Duodenal mucosa (tissue), 2 donors: Measurements from ENCODE around the gene INPP1.

Source experiments
- H3K27ac ChIP-seq: one replicate; pipeline ENCODE4 v1.7.0; 2013; ENCODE audit warnings: low read depth, low read length
- H3K27me3 ChIP-seq, 2 donors: one replicate each; pipeline ENCODE4 v1.7.0; 2013; ENCODE audit warnings: low read length in 2 of 2, control low read depth in 1 of 2; ENCODE audit not compliant: insufficient read depth in 2 of 2, control insufficient read depth in 1 of 2
- H3K36me3 ChIP-seq, 2 donors: one replicate each; pipeline ENCODE4 v1.7.0; 2013; ENCODE audit warnings: low read length in 2 of 2, control low read depth in 1 of 2; ENCODE audit not compliant: insufficient read depth in 2 of 2, control insufficient read depth in 1 of 2
- H3K4me1 ChIP-seq, 2 donors: one replicate each; pipeline ENCODE4 v1.7.0; 2013; ENCODE audit warnings: low read length in 2 of 2, control low read depth in 1 of 2; ENCODE audit not compliant: insufficient read depth in 2 of 2, control insufficient read depth in 1 of 2
- H3K4me3 ChIP-seq, 2 donors: one replicate each; pipeline ENCODE4 v1.7.0; 2013; ENCODE audit warnings: low read length in 2 of 2, low read depth in 1 of 2
- H3K9ac ChIP-seq, 2 donors: one replicate each; pipeline ENCODE4 v1.7.0; 2013; ENCODE audit warnings: low read length in 2 of 2, low read depth in 1 of 2
- H3K9me3 ChIP-seq, 2 donors: one replicate each; pipeline ENCODE4 v1.7.0; 2013; ENCODE audit warnings: low read length in 2 of 2, control low read depth in 1 of 2; ENCODE audit not compliant: control insufficient read depth in 1 of 2

The INPP1 gene

DNA sequence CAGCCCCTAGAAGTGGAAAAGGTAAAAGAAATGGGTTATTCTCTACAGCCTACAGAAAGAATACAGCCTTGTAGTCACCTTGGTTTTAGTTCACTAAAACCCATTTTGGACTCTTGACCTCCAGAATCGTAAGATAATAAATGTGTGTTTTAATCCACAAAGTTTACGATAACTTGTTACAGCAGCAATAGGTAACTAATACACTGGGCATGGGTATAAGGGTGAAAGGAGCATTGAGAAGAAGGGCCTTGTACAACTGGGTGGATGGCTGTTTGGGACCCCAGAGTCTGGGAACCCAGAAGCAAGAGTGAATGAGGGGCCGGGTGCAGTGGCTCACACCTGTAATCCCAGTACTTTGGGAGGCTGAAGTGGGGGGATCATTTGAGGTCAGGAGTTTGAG lies 62.6 kb downstream of the INPP1 start:
- no peaks in the 10 kb centered on the region for H3K36me3 ChIP-seq
- no peak overlapping the region for H3K9ac ChIP-seq
- H3K4me3 ChIP-seq: no peak overlapping the region
- peaks cover 30 to 34% of the 10 kb centered on the region in 2 donors for H3K4me1 ChIP-seq
- no peaks in the 10 kb centered on the region for H3K27me3 ChIP-seq
- H3K27ac ChIP-seq: no peak overlapping the region
- no peaks in the 10 kb centered on the region for H3K9me3 ChIP-seq

DNA sequence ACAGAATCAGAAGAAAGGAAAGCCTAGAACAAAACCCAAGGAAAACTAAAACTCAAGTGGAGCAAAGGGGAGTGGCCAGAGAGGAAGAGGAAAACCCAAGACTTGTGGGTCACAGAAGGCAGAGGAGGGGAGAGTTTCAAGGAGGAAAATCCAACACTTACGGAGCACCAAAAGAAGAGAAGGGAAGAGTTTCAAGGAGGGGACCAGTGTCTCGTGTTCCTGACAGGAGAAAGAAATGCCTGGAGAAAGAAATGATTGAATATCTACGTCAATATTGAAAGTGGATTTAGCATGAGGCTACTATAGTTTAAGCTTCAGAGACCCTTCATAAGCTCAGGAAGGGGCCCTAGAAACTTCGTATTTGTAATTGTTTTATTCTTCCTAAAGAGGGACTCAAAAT lies 63.4 kb downstream of the INPP1 start:
- Histone ChIP-seq H3K4me1 (peaks cover 34 to 40% of the 10 kb centered on the region in 2 donors), H3K9me3 (no peaks in the 10 kb centered on the region), H3K27ac (no peak overlapping the region), H3K27me3 (no peaks in the 10 kb centered on the region), H3K9ac (no peak overlapping the region), H3K4me3 (no peak overlapping the region), H3K36me3 (no peaks in the 10 kb centered on the region)

DNA sequence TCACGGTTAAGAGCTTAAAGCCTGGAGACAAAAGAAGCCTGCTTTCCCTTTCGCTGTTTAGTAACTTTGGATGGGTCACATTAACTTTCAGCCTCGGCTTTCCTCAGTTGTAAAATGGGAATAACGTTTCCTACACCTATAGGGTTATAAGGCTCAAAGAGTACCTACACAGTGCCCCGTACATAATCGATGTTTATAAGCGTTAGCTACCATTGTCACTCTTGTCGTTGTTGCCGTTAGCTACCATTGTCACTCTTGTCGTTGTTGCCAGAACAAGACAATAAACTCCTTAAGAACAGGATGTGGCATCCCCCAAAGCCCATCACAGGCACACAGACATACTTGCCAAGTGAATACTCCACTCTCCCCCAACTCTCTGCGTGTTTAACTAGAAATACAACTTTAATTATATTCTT lies 63.9 kb downstream of the INPP1 start:
- Histone ChIP-seq H3K27me3 (no peaks in the 10 kb centered on the region), H3K36me3 (no peaks in the 10 kb centered on the region), H3K4me1 (peaks cover 37 to 41% of the 10 kb centered on the region in 2 donors), H3K9ac (peak overlapping the region; percentile 55 to 72), H3K27ac (peak overlapping the region; percentile 72), H3K9me3 (no peaks in the 10 kb centered on the region), H3K4me3 (peak overlapping the region; percentile 77 to 85)

DNA sequence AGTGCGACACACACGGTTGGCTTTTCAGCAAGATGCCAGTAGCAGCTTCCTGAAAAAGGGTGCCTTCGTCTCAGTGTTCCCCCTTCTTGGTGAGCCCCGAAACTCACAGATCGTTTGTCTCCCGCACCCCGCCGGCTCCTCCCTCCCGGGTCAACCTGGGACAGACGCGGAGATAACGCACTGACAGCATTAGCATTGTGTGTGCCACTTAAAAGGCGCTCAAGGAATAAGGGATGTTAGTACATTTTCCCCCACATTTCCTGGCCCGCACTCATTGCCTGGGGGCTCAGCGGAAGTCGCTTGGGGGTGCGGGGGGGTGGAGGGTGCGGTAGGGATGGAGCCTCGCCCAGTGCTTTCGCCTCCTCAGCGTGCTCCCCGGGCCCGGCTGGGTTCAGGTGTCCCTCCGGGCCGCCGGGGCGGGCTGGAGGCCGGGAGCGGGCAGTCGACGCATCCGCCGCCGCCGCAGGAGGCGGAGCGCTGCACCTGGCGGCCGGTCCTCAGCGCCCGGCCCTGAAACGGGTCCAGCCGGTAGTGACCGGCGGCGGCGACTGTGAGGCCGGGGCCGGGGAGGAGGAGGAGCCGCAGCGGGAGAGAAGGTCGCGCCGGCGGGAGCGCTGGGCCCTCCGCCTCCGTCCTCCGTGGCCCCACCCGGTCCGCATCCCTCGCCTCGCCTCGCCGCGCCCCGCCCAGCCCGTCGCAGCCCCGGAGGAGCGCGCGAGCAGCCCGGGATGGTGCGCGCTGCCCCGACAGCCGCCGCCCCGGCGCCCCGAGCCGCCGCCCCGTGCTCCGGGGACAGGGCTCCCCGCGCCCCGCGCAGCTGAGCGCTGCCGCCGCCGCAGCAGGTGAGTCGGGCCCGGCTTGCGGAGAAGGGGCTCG lies 64.5 kb downstream of the INPP1 start, which contains the start of gene MFSD6:
Gene MFSD6 (plus strand): TSS at position 694 of the 876 bp plus-strand sequence. CDS start 27,675 bp downstream, outside the sequence.
- Histone ChIP-seq H3K9me3 (no peaks in the 10 kb centered on the region), H3K4me3 (peak within 1 kb of the TSS; percentile 85 to 90), H3K36me3 (no peaks in the 10 kb centered on the region), H3K9ac (peak within 1 kb of the TSS; percentile 75 to 88), H3K27ac (peak within 1 kb of the TSS; percentile 72), H3K27me3 (no peaks in the 10 kb centered on the region), H3K4me1 (peaks cover 39 to 41% of the 10 kb centered on the region in 2 donors)

DNA sequence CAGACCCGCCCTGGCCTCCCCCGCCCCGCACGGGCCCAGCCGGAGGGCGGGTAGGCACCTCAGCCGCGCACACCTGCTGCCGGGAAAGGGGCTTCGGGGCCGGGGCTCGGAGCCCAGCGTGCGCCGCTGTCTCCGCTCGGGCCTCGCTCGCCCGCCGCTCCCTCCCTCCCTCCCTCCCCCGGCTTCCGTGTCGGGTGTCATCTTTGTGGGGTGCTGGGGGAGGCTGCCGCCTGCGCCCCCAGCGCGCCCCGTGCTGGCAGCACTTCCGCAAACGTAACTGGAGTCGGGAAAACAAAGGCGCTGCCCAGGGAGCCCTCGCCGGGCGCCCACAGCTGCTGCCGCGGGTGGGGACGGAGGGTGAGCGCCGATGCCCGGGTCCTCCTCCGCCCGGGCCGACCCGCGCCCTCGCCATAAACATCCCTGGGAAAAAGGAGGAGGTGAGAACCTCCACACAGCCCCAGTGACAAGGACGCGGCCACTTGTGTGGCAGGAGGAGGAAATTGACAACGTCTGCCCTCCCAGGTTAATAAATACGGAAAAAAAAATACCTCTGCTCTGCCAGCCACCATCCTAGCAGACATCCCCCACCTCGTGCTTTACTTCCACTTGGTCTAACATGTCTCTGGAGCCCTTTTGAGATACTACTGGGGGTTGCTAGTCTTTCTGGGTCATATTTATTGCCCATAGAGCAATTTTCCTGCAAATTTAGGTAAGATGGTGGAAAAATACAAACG lies 65.3 kb downstream of the INPP1 start:
- peaks cover 45 to 47% of the 10 kb centered on the region in 2 donors for H3K4me1 ChIP-seq
- peak overlapping the region; percentile 72 for H3K27ac ChIP-seq
- no peaks in the 10 kb centered on the region for H3K36me3 ChIP-seq
- H3K9me3 ChIP-seq: no peaks in the 10 kb centered on the region
- H3K4me3 ChIP-seq: peak overlapping the region; percentile 85 to 90
- peak overlapping the region; percentile 75 to 88 for H3K9ac ChIP-seq
- H3K27me3 ChIP-seq: no peaks in the 10 kb centered on the region

DNA sequence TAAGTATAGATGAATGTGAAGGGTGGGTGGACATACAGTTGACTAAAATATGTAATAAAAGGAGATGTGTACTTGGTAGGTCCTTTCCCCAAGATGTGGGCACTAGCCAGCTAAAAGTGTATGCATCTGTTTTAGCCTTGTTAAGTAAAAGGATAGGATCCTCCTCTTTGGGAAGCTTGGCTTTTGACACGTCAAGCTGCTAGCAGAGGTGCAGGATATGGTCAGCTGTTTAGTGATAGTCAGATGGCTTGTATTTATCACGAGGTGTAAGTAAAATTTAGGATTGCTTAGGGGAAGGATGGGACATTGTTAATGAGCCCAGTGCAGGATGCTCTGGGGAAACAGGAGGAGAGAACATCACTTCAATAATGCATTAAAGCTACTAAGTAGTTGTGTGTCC lies 66.2 kb downstream of the INPP1 start:
- Histone ChIP-seq H3K36me3 (no peaks in the 10 kb centered on the region), H3K4me1 (peaks cover 42% of the 10 kb centered on the region in 2 donors), H3K27ac (no peak overlapping the region), H3K4me3 (peak overlapping the region; percentile 29 to 90), H3K9ac (peak overlapping the region; percentile 5 to 88), H3K9me3 (no peaks in the 10 kb centered on the region), H3K27me3 (no peaks in the 10 kb centered on the region)

DNA sequence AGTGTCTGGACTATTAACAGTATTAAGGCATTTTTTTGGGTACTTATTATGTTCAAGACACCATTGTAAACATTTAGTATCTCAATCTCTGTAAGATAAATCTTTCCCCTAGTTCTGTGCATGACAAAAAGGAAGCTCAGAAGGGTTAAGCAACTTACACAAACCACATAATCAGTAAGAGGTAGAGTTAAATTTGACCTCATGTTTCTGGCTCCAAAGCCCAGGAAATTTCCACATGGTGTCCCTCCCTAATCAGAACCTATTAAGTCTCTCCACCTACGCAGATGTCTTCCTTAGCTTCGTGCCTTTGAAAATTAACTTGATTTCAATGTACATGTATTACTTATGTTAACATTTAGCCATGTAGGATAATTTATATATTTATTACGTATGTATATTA lies 66.8 kb downstream of the INPP1 start:
- Histone ChIP-seq H3K4me3 (no peak overlapping the region), H3K27ac (no peak overlapping the region), H3K27me3 (no peaks in the 10 kb centered on the region), H3K9me3 (no peaks in the 10 kb centered on the region), H3K9ac (no peak overlapping the region), H3K36me3 (no peaks in the 10 kb centered on the region), H3K4me1 (peaks cover 38 to 39% of the 10 kb centered on the region in 2 donors)

DNA sequence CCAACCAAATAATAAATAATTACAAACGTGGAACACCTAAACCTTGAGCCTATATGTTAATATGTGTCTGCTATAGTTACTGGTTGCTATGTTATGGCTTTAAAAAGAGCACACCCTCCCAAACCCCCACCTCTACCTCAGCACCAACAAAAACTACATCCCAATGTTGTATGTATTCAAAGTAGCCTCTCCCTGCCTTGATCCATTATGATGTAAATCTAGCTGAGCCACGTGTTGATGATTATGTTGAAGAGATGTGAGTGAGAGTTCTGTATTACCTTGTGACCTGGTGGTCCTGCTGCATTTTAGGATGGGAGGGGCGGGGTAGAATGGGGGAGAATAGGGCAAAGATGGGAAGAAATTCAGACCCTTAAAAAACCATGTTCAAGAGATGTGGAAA lies 69.6 kb downstream of the INPP1 start:
- Histone ChIP-seq H3K27ac (no peak overlapping the region), H3K4me1 (peaks cover 30 to 49% of the 10 kb centered on the region in 2 donors), H3K9me3 (no peaks in the 10 kb centered on the region), H3K9ac (no peak overlapping the region), H3K36me3 (no peaks in the 10 kb centered on the region), H3K4me3 (no peak overlapping the region), H3K27me3 (no peaks in the 10 kb centered on the region)

DNA sequence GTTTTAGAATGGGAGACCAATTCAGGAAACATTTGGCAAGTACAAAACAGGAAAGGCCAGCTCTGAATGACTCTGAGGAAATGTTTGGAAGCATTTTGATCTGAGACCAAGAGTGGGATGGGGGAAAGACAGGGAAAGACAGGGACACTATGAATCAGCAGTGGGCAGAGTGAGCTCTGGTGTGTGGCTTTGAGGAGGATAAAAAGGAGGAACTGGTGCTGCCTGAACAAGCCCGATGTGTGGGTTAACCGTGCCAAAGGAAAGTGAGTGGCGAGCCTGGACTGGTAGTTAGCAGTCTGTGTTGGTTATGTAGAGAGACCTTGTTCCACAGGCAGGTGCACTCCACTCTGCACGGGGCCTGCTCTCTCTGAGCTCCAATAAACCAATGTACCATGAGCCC lies 70.0 kb downstream of the INPP1 start:
- Histone ChIP-seq H3K9me3 (no peaks in the 10 kb centered on the region), H3K27ac (no peak overlapping the region), H3K36me3 (no peaks in the 10 kb centered on the region), H3K27me3 (no peaks in the 10 kb centered on the region), H3K4me3 (no peak overlapping the region), H3K9ac (no peak overlapping the region), H3K4me1 (peaks cover 30 to 49% of the 10 kb centered on the region in 2 donors)

DNA sequence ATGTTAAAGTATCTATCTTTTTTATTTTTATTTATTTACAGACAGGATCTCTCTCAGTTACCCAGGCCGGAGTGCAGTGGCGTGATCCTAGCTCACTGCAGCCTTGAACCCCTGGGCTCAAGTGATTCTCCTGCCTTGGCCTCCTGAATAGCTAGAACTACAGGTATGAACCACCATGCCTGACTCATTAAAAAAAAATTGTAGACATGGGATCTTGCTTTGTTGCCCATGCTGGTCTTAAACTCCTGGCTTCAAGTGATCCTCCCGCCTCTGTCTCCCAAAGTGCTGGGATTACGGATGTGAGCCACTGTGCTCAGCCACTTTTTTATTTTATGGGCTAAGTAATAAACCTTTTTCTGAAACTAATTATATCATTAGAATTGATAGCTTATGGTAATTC lies 71.9 kb downstream of the INPP1 start:
- H3K9ac ChIP-seq: no peak overlapping the region
- H3K36me3 ChIP-seq: peaks cover 3 to 4% of the 10 kb centered on the region in 2 donors
- H3K27ac ChIP-seq: no peak overlapping the region
- H3K27me3 ChIP-seq: no peaks in the 10 kb centered on the region
- no peaks in the 10 kb centered on the region for H3K9me3 ChIP-seq
- peaks cover 17 to 40% of the 10 kb centered on the region in 2 donors for H3K4me1 ChIP-seq
- H3K4me3 ChIP-seq: no peak overlapping the region
